Retinal pigment epithelial cell (primary cell): ENCODE measurements around the gene PLD5.
"Not testable (repeated sequence)": the region's sequence is repeated elsewhere in the genome, so short reads cannot be mapped to it uniquely, and the experiment has no call there.

Experiments used
- DNase-seq: peaks from one replicate; pipeline ENCODE4 v3.0.0-alpha.2; 2010; ENCODE audit warnings: low read depth
- H3K4me3 ChIP-seq: 2 replicates; pipeline ENCODE4 v1.5.1; 2011; ENCODE audit warnings: mild to moderate bottlenecking, low read length, control low read depth, moderate library complexity
- TF ChIP-seq, protein P1 (sequence below): conservative IDR thresholded peaks from 2 replicates; pipeline ENCODE4 v1.5.1; 2011; ENCODE audit warnings: low read depth, low read length, control low read depth, inconsistent platforms

PLD5 gene

DNA sequence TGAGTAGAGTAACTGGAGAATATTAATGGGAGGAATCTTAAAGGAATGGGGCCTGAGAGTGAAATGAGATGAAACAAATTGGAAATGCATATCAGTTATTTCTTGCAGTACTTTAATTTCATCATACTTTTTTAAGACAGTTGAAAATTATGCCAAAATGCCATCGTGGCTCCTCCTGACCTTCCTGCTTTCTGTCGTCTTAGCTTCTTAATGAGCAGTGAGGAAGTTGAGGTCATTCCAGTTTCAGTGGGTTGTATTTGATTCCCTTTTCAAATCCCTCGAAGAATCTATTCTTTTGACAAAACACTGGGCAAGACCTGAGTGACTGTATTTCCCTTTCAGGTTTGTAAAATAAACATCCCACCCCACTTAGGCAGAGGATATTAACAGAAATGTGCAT is 390.7 kb downstream of the PLD5 start:
- DNase-seq: no peak
- TF ChIP-seq, protein P1, sequence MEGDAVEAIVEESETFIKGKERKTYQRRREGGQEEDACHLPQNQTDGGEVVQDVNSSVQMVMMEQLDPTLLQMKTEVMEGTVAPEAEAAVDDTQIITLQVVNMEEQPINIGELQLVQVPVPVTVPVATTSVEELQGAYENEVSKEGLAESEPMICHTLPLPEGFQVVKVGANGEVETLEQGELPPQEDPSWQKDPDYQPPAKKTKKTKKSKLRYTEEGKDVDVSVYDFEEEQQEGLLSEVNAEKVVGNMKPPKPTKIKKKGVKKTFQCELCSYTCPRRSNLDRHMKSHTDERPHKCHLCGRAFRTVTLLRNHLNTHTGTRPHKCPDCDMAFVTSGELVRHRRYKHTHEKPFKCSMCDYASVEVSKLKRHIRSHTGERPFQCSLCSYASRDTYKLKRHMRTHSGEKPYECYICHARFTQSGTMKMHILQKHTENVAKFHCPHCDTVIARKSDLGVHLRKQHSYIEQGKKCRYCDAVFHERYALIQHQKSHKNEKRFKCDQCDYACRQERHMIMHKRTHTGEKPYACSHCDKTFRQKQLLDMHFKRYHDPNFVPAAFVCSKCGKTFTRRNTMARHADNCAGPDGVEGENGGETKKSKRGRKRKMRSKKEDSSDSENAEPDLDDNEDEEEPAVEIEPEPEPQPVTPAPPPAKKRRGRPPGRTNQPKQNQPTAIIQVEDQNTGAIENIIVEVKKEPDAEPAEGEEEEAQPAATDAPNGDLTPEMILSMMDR: no peak
- H3K4me3 ChIP-seq: no peak overlapping the region

DNA sequence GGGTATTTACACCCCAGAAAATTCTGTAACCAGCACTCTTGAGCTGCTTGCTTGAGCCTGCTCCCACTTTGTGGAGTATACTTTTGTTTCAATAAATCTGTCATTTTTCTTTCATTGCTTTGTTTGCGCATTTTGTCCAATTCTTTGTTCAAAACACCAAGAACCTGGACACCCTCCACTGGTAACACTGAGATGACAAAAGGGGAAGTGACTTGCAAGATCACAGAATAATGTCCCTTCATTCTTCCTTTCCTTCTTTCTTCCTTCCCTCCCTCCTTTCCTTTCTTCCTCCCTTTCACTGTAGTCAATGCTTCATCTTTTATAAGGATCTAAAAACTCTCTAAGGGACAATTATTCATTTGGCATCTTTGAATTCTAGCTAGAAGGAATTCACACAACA is 391.1 kb downstream of the PLD5 start:
- no peak for DNase-seq
- no peak overlapping the region for H3K4me3 ChIP-seq
- TF ChIP-seq, protein P1: no peak

DNA sequence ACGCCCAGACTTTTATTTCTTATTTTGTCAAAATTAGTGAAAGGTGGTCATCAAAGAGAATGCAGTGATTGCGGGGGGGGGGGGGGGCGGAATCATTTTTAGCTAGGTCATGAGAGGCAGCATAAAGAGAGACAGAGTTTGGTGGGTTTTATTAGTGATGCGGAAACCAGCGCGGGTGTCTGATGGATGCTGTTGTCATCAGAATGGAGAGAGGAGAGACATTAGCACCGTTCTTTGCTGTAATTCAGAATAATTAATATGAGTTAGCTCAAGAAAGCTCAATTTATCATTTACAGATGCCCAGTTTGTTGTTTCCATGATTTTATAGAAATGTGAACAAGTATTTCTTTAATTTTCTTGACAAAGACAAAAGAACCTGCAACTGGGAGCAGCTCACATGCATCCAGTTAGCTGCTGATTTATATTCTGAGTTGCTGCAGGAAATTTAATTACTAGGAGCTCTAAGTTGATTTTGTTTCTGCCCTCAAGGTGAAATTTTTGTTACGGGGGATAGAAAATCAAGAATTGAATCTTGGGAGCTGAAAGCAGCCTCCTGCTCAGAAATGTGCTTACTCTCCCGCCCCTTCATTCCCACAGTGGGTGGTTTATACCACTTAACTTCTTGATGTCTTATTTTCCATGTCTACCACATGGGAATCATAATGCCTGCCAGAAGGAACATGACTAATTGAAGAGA is 392.2 kb downstream of the PLD5 start:
- TF ChIP-seq, protein P1: no peak
- DNase-seq: no peak
- H3K4me3 ChIP-seq: no peak overlapping the region

DNA sequence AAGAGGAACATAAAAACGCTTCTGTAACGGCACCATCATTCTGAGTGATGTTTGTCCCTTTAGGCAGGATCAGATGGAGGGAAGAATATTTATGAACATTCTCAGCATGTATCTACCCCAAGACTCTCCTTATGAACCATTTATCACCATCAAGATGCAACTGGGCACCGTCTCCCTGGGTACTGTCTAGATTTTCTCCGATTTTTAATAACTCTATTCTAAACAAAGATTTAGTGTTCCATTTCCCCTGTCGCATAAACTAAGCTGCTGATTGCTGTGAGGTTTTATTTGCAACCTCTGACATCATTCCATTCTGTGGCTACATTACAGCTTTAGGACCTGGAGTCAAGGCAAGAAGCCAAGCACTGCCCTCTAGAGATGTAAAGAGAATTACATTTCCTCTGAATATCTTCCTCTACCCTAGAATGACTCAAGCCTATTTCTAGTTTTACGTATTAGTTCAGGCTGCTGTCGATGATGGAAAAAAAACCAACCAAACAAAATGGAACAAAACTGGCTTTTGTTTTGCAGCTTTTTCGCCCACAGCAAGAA is 395.5 kb downstream of the PLD5 start:
- no peak overlapping the region for H3K4me3 ChIP-seq
- TF ChIP-seq, protein P1: peak; percentile 46
- no peak for DNase-seq

DNA sequence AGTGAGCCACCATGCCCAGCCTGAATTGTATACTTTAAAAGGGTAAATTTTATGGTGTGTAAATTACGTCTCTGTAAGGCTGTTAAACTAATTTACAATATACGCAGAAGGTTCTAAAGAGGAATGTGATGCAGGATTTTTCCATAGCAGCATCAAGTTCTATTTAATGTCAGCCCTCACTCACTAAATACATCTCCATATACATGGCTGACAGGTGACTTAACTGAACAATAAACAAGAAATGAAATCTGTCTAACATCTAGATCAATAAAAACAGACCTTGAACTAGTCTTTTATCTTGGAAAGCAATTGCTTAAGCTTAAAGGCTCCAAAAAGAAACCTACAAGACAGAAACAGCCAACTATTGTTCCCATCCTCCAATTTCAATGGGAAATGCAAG is 404.1 kb downstream of the PLD5 start:
- H3K4me3 ChIP-seq: no peak overlapping the region
- TF ChIP-seq, protein P1: no peak
- no peak for DNase-seq

DNA sequence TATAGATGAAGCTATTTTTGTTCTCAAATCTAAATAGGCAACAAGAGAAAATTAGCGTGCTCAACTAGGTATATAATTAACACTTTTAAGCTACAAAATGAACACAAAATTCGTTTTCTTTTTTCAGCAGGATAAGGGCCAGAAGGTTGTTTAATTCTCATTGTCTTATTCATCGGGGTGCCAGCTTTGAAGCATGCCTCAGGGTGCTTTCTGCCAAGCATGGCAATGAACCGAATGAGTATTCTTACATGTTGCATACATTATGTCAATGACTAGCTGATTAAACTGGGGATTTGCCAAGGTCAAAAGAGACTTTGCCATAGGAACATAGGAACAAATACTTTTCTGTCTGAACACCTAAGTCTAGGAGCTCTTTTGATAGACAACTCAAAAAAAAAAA is 423.6 kb downstream of the PLD5 start:
- TF ChIP-seq, protein P1: no peak
- H3K4me3 ChIP-seq: no peak overlapping the region
- DNase-seq: no peak

DNA sequence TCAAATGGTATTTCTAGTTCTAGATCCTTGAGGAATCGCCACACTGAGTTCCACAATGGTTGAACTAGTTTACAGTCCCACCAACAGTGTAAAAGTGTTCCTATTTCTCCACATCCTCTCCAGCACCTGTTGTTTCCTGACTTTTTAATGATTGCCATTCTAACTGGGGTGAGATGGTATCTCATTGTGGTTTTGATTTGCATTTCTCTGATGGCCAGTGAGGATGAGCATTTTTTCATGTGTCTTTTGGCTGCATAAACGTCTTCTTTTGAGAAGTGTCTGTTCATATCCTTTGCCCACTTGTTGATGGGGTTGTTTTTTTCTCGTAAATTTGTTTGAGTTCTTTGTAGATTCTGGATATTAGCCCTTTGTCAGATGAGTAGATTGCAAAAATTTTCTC is 427.2 kb downstream of the PLD5 start:
- H3K4me3 ChIP-seq, DNase-seq: not testable (repeated sequence)

DNA sequence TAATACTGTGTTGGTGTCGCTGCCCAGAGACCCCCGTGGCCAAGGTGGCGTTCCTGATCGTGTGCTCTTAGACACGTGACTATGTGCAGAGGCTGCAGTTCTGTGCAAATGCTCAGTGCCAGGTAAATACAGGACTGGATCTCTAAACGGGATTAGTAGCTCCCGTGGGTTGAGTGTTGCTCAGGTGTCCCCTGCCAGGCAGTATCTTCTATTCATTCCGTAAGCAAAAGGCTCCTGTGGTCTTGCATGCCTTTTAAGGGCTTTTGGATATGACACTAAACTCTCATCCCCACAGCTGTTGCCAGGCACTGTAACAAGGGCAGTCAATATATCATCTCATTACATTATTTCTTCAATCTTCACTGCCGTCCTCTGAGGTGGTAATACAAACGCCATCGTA is 431.4 kb downstream of the PLD5 start:
- DNase-seq: no peak

More for the DNA sequence above, 431.4 kb downstream of the PLD5 start:
- TF ChIP-seq, protein P1: no peak
- H3K4me3 ChIP-seq: no peak overlapping the region
